AG08396 (cell line): ENCODE measurements around the gene TTC33.
"Not testable (repeated sequence)": the region's sequence is repeated elsewhere in the genome, so short reads cannot be mapped to it uniquely, and the experiment has no call there.

Experiments used
- DNase-seq: peaks from one replicate; pipeline ENCODE4 v3.0.0; 2012; ENCODE audit warnings: low spot score, mixed read lengths

The TTC33 gene

GRCh38 chr5:40571729-40572128 lies 184.0 kb downstream of the TTC33 start:
- DNase-seq: no peak

GRCh38 chr5:40570408-40571129 lies 185.2 kb downstream of the TTC33 start:
- peak; percentile 33 for DNase-seq

- DNase-seq: no peak
Measured at GRCh38 chr5:40569546-40570270, 186.1 kb downstream of the TTC33 start.

GRCh38 chr5:40568548-40568947 lies 187.2 kb downstream of the TTC33 start:
- no peak for DNase-seq

GRCh38 chr5:40563173-40563572 lies 192.6 kb downstream of the TTC33 start:
- not testable (repeated sequence) for DNase-seq

- DNase-seq: no peak
Measured at GRCh38 chr5:40560474-40561110, 195.2 kb downstream of the TTC33 start.

- no peak for DNase-seq
Measured at GRCh38 chr5:40559306-40559705, 196.5 kb downstream of the TTC33 start.

- no peak for DNase-seq
Measured at GRCh38 chr5:40557501-40557900, 198.3 kb downstream of the TTC33 start.

- no peak for DNase-seq
Measured at GRCh38 chr5:40556811-40557210, 198.9 kb downstream of the TTC33 start.

- no peak for DNase-seq
Measured at GRCh38 chr5:40555886-40556285, 199.9 kb downstream of the TTC33 start.

GRCh38 chr5:40554813-40555212 lies 200.9 kb downstream of the TTC33 start:
- DNase-seq: no peak

- DNase-seq: no peak
Measured at GRCh38 chr5:40554054-40554453, 201.7 kb downstream of the TTC33 start.

GRCh38 chr5:40552981-40553380 lies 202.8 kb downstream of the TTC33 start:
- DNase-seq: no peak

- DNase-seq: peak; percentile 84
Measured at GRCh38 chr5:40551496-40552491, 204.0 kb downstream of the TTC33 start.

GRCh38 chr5:40550481-40550880 lies 205.3 kb downstream of the TTC33 start:
- DNase-seq: no peak

- DNase-seq: no peak
Measured at GRCh38 chr5:40549616-40550015, 206.1 kb downstream of the TTC33 start.

- DNase-seq: no peak
Measured at GRCh38 chr5:40547994-40548575, 207.7 kb downstream of the TTC33 start.

- no peak for DNase-seq
Measured at GRCh38 chr5:40547557-40547956, 208.2 kb downstream of the TTC33 start.

GRCh38 chr5:40540301-40540700 lies 215.5 kb downstream of the TTC33 start:
- no peak for DNase-seq

- no peak for DNase-seq
Measured at GRCh38 chr5:40524677-40525076, 231.1 kb downstream of the TTC33 start.

- no peak for DNase-seq
Measured at GRCh38 chr5:40521925-40522324, 233.8 kb downstream of the TTC33 start.
